DMS 273 treated with DMSO at 0.1 percent for 48 hours (cell line): ENCODE measurements around the gene FERMT3.

Source experiments
- DNase-seq: peaks from one replicate; lab custom pipeline; 2025; lab: John Stamatoyannopoulos, UW

The FERMT3 gene

DNA sequence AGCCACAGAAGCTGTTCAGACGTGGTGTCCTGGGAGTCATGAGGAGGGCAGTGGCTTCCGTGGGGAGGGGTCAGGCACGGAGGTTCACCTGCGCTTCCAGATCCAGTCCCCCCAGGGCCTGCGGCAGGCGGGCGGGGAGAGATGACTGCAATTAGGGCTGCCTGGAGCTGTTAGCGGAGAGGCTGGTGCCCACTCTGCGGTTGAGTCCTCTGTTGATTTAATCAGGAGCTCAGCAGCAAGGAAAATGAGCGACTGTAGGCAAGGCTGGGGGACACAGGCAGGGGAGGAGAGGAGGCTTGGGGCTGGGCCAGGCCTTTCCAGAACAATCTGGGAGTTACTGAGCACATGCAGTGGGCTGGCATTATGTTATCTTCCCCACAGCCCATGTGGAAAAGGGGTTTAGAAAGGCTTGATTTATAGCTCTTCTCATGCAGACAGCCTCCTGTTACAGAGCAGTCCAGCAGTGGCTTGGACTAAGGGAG is 57.9 kb downstream of the FERMT3 start:
- DNase-seq: no peak

DNA sequence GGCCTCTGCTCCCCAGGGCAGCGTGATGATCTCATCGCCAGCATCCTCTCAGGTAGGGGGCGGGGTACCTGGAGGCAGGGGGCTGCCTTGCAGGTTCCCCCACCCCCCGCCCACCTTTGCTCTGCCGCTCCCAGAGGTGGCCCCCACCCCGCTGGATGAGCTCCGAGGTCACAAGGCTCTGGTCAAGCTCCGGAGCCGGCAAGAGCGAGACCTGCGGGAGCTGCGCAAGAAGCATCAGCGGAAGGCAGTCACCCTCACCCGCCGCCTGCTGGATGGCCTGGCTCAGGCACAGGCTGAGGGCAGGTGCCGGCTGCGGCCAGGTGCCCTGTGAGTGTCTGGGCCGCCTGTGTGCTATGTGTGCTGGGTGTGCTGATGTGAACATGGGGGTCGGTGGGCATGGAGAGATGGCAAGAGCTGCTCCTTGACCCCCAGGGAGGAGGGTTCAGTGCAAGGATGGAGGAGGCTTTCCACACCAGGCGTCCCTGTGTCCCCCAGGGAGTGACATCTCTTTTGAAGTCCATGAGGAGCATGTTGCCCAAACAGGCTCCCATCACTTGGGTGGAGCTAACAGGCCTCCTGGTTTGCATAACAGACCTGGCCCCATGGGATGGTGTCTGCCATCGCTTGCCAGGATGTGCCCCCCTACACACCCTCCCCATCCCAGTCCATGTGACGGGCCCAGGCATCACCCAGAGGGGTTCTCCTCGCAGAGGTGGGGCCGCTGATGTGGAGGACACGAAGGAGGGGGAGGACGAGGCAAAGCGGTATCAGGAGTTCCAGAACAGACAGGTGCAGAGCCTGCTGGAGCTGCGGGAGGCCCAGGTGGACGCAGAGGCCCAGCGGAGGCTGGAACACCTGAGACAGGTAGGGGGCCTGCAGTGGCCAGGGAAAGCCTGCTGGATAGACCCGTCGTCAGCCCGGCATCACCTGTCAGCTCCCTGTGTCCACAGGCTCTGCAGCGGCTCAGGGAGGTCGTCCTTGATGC is 58.9 kb downstream of the FERMT3 start:
- no peak for DNase-seq

DNA sequence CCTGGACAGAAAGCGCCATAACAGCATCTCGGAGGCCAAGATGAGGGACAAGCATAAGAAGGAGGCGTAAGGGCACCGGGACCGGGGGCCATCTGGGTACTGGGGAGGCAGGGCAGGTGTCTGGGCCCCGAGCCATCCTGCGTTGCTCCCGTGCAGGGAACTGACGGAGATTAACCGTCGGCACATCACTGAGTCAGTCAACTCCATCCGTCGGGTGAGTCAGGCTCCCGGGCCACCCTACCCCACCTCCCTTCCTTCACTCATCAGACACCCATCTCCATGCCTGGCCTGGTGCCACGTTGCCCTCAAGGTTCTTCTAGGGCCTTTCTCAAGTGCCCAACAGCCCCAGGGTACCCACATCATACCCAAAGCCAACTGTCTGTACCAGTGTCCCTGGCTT is 59.8 kb downstream of the FERMT3 start:
- no peak for DNase-seq

DNA sequence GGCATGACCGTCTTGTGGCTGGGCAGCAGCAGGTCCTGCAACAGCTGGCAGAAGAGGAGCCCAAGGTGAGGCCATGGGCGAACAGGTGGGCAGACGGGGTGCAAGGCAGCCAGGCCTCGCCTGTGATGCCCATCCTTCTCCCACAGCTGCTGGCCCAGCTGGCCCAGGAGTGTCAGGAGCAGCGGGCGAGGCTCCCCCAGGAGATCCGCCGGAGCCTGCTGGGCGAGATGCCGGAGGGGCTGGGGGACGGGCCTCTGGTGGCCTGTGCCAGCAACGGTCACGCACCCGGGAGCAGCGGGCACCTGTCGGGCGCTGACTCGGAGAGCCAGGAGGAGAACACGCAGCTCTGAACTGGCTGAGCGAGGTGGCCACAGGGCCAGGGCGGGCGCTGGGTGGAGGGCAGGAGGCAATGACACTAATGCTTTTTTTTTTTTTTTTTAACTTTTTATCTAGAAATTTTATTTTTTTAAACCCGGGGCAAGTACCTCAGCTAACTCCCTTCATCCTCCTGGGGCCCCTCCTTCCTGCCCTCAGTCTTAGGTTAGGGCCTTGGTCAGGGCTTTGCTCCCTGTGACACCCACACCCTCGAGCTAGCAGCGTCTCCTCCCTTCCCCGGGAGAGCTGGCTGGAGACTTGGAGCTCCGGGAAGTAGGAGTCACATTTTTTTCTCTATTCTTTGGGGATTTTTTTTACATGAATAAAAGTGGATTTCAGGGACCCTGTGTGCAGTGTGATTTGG is 60.9 kb downstream of the FERMT3 start:
- DNase-seq: no peak

DNA sequence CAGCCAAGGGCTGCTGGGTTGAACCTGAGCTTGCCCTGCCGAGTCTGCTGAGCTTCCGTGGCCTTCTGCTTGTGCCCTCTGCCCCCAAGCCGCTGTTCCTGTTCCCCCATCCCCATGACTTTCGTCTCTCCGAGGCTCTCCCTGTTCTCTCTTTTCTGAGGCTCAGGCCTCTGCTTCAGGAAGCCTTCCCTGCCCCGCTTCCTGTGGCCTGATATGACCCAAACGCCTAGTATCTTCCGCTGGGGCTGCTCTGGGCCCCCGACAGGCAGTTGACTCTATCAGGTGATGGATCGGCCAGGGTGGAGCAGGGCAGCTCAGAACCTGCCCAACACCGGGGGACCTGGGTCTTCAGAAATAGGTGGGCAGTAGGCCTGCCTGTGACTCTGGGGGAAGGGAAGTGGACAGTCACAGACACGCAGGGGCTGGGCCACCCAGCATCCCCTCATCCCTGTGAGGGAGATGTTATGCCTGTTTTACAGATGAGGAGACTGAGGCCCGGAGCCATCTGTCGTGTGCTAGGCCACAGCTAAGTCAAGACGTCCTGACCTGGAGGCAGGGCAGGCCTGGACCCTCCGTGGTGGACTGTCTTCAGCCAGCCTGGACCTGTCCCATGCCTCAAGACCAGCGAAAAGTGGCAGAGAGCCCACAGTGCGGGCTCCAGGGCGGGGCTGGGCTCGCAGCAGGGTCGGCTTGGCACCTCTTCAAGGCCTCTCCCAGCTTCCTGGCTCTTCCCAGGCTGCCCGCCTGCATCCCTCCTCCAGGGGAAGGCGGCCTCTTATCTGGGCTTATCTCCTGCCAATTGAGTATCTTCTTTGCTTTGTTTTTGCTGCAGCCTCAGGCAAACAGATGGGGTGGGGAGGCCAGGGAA is 61.7 kb downstream of the FERMT3 start:
- peak; percentile 68 for DNase-seq

DNA sequence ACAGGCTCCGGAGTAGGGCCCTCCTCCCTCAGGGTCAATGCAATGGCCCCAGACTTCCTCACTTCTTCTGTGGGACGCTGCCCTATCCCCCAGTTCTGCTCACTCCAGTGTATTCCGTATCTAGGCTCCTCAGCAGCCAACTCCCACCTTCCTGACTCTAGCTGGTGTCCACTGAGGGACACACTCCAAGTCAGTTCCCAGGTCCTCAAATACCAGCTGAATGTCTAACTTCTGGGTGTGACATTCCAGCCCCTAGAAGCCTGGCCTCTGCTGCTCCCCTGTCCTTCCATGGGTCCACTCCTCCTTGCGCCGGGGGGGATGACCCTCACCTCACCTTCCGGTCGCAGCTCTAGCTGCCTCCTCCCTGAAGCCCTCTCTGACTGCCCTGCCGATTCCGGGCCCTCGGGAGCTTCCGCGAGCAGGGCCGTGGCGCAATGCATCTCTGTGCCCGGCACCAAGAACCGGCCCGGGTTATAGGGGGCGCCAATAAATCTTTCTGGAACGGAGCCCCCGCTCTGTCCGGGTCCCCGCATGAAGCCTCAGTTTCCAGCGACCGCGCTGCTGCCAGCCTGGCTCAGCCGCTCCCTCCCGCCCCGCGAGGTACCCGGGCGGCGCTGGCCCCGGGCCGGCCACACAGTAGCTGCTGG is 62.5 kb downstream of the FERMT3 start:
- no peak for DNase-seq

DNA sequence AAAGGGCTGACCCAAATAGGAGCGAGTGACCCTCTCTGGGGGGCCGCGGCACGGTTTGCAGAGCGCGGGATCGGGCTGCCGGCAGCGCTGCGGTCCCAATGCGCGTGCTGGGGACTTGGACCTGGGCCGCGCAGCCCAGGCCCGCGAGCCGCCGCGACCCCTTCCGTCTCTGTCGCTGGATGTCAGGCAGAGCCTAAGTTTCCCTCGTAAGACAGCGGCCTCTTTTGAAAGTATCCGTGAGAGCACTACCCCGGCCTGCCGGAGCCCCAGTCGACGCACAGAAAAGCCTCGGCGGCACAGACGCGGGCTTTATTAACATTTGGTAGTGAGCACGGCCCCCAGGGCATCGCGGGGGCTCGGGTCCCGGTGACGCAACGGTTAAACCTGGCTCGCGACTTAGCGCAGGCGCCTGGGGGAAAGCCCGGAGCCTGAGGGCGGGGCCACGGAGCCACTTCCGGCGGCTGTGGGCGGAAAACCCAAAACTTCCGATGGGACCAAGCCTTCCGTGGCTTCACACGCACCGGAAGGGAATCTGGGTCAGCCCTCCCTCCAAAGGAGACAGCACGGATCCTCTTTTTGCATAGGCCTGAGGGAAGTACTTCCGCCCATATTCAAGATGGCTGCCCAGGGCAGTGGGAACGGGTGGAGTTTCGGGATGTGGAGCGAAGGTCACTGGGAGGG is 63.2 kb downstream of the FERMT3 start:
- DNase-seq: peak; percentile 95
